NB4 (cell line): ENCODE measurements around the gene HP1BP3.

ENCODE experiments used
- POLR2A ChIP-seq: IDR thresholded peaks from 2 replicates; pipeline ENCODE4 v1.6.1; 2011; ENCODE audit warnings: mild to moderate bottlenecking; ENCODE audit not compliant: insufficient read length; ENCODE audit errors: extremely low read depth
- TF ChIP-seq, protein P1 (sequence below): IDR thresholded peaks from one replicate; pipeline ENCODE4 v1.5.1; 2012; ENCODE audit warnings: low read depth, low read length
- TF ChIP-seq, protein P2 (sequence below): IDR thresholded peaks from 2 replicates; pipeline ENCODE4 v1.6.1; 2011; ENCODE audit warnings: low read depth, low read length

DNA sequence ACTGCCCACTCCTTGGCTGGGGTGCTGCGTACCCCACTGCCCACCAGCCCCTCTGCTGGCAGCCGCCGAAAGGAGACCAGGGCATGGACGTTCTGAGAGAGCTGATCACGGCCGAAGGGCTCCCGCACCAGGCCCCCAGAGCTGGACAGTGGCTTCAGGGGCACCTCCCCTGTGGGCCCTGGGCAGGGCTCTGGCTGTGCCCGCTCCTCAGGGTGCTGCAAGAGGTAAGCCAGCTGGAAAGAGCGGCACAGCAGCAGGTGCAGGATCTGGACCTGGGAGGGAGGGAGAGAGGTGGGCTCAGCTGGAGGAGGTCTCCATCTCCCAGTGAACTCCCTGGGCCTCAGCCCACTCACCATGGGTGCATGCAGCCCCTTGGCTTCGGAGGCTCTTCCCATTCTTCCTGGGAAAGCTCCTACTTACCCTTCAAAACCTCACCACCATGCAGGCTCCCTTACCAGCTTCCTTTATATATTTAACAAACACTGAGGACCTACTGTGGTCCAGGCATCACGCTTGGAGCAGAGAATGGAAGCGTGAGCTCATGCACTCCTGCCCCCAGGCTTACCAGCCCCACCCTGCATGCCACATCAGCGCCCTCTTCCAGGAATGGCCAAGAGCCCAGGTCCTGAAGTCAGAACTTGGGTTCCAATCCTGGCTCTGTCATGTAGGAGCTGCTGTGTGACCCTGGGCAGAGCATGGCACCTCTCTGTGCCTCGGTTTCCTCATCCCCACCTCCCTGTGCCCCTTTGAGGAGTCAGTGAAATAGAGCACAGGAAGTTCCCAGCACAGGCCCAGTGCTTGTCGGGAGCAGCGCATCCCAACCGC is 62.5 kb downstream of the HP1BP3 start:
- TF ChIP-seq, protein P1, sequence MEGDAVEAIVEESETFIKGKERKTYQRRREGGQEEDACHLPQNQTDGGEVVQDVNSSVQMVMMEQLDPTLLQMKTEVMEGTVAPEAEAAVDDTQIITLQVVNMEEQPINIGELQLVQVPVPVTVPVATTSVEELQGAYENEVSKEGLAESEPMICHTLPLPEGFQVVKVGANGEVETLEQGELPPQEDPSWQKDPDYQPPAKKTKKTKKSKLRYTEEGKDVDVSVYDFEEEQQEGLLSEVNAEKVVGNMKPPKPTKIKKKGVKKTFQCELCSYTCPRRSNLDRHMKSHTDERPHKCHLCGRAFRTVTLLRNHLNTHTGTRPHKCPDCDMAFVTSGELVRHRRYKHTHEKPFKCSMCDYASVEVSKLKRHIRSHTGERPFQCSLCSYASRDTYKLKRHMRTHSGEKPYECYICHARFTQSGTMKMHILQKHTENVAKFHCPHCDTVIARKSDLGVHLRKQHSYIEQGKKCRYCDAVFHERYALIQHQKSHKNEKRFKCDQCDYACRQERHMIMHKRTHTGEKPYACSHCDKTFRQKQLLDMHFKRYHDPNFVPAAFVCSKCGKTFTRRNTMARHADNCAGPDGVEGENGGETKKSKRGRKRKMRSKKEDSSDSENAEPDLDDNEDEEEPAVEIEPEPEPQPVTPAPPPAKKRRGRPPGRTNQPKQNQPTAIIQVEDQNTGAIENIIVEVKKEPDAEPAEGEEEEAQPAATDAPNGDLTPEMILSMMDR = no peak
- TF ChIP-seq POLR2A = no peak
- TF ChIP-seq, protein P2, sequence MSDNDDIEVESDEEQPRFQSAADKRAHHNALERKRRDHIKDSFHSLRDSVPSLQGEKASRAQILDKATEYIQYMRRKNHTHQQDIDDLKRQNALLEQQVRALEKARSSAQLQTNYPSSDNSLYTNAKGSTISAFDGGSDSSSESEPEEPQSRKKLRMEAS = no peak
